ENCODE data around the gene IL17C. TPM values are rescaled to one million over a fixed set of nuclear protein-coding genes. Genes with fewer than 3 reads are reported as not detected.

IL17C gene
- total and polyA plus RNA-seq, 9 of the 15 experiments (the other 6 are each of a cell fraction or from before 2014, with no cell fraction given) = not detected

DNA sequence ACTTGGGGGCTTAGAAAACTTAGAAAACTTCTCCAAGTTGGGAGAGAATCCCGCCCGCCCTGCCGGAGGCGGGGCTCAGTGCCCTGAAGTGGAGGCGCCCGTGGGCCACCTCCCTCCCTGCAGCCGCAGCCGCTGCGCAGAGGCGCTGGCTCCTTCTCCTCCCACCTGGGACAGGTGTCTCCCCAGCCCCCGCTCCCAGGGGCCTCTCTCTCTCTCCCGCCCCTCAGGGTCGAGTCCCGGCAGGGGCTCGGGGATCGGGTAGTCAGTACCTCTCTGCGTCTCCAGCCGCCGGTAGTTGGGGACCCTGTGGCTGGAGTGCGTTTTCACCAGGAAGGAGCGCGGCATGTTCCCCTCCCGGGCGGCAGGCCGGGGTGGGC, 47.7 kb downstream of the IL17C start:
- ATAC-seq (peak; percentile 34), DNase-seq (ENCODE audit: extremely low read depth in 1 of 4, low spot score in 3 of 4) (peak; percentile 58 to 80 (median 71)), FAIRE-seq (no peak)
- Histone ChIP-seq H3K27ac (ENCODE audit: extremely low read depth, low read depth, low read length) (peak overlapping the region; percentile 21; the same call in 2 of the 3 replicates), H2AFZ (ENCODE audit: low read depth, low read length) (peak overlapping the region; percentile 88), H3K9me3 (replicated peaks; ENCODE audit: control insufficient read depth, insufficient read depth, low read depth, low read length) (no peaks in the 10 kb centered on the region), H3K79me2 (ENCODE audit: control insufficient read depth, insufficient read depth, low read length) (no peaks in the 10 kb centered on the region; the same call in 2 of the 3 replicates), H4K20me1 (replicated peaks; ENCODE audit: control insufficient read depth, insufficient read depth, low read length) (no peaks in the 10 kb centered on the region; the same call in 1 of the 2 replicates), H3K4me2 (ENCODE audit: insufficient read depth, low read length) (peak overlapping the region; percentile 75), H3K27me3 (ENCODE audit: control insufficient read depth in 2 of 2, insufficient read depth in 2 of 2, low read length in 2 of 2) (no peaks in the 10 kb centered on the region), H3K36me3 (ENCODE audit: control insufficient read depth, insufficient read depth, low read length) (no peaks in the 10 kb centered on the region), H3K9me1 (ENCODE audit: control insufficient read depth, insufficient read depth, low read length) (no peaks in the 10 kb centered on the region), H3K9ac (ENCODE audit: insufficient read depth in 1 of 2, low read depth in 2 of 2, low read length in 2 of 2) (peak overlapping the region; percentile 44 to 90; a peak in 3 of 4 replicates), H3K4me3 (peak overlapping the region; percentile 60), H3K4me1 (replicated peaks in 1 of 2; ENCODE audit: control insufficient read depth in 2 of 2, insufficient read depth in 2 of 2, low read length in 2 of 2) (peaks cover 36 to 75% of the 10 kb centered on the region in 2 experiments)
- in situ Hi-C loops (cut with MboI) (no loop called here), intact Hi-C loops (cut with micrococcal nuclease) (loop anchor here (2.0 to 5.0 kb wide), 3 partner anchors 23 to 86 kb away; partner anchors contain the start of gene MVD)
- ChIA-PET POLR2A (interaction anchor here (1.1 to 2.0 kb wide), 4 partner anchors 16 to 116 kb away, joined by 3 to 9 read pairs (median 6); partner anchors contain the start of genes MVD and ZC3H18), CTCF (ENCODE audit: low intra/inter-chr PET ratio) (no interaction called here)
- WGBS (ENCODE audit: insufficient coverage, low coverage, missing lambda C conversion rate) = 0% methylated on average over 18 of the region's 25 CpGs
- BruUV-seq (replicated peaks) = no TSS peak
- TF ChIP-seq NCOA6 (IDR thresholded peaks at IDR 0.05) (no peak), SIN3A (IDR thresholded peaks at IDR 0.05; ENCODE audit: borderline replicate concordance in 2 of 2, control insufficient read depth in 1 of 2, low read depth in 2 of 2, low read length in 2 of 2) (0 out of 4 replicates have a peak, but pooled peaks of 1 of the 2 experiments have one; percentile 22), RBM39 (optimal IDR thresholded peaks at IDR 0.05; ENCODE audit: low read depth, low read length) (no peak), ZBED1 (IDR thresholded peaks at IDR 0.05) (0 out of 2 replicates have a peak, but pooled peaks have one; percentile 61), MEF2D (tag; conservative IDR thresholded peaks at IDR 0.05; ENCODE audit: low read depth) (no peak), MIER1 (IDR thresholded peaks at IDR 0.05; ENCODE audit: low read depth) (no peak), MYNN (IDR thresholded peaks at IDR 0.05) (no peak), MYNN (CRISPR knock-in tag; IDR thresholded peaks at IDR 0.05) (0 out of 2 replicates have a peak, but pooled peaks have one; percentile 42), FOXJ2 (tag; IDR thresholded peaks at IDR 0.05) (no peak), COPS2 (conservative IDR thresholded peaks at IDR 0.05) (no peak), MTA1 (IDR thresholded peaks at IDR 0.05; ENCODE audit: borderline replicate concordance) (no peak), ZKSCAN1 (IDR thresholded peaks at IDR 0.05; ENCODE audit: low read depth, low read length) (0 out of 2 replicates have a peak, but pooled peaks have one; percentile 33), ZNF175 (CRISPR knock-in tag; IDR thresholded peaks at IDR 0.05; ENCODE audit: low read depth) (no peak), BMI1 (IDR thresholded peaks at IDR 0.05; ENCODE audit: low read length) (no peak), RBM22 (IDR thresholded peaks at IDR 0.05; ENCODE audit: low read depth, low read length, poor library complexity, severe bottlenecking) (no peak), CBFB (CRISPR knock-in tag; IDR thresholded peaks at IDR 0.05) (no peak), SMARCE1 (IDR thresholded peaks at IDR 0.05) (peak; percentile 19; the same call in 1 of the 2 replicates)
- TF ChIP-seq, protein P1, sequence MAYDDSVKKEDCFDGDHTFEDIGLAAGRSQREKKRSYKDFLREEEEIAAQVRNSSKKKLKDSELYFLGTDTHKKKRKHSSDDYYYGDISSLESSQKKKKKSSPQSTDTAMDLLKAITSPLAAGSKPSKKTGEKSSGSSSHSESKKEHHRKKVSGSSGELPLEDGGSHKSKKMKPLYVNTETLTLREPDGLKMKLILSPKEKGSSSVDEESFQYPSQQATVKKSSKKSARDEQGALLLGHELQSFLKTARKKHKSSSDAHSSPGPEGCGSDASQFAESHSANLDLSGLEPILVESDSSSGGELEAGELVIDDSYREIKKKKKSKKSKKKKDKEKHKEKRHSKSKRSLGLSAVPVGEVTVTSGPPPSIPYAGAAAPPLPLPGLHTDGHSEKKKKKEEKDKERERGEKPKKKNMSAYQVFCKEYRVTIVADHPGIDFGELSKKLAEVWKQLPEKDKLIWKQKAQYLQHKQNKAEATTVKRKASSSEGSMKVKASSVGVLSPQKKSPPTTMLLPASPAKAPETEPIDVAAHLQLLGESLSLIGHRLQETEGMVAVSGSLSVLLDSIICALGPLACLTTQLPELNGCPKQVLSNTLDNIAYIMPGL (CRISPR knock-in tag; IDR thresholded peaks at IDR 0.05) = peak; percentile 33; the same call in 1 of the 2 replicates
- TF ChIP-seq, protein P2, sequence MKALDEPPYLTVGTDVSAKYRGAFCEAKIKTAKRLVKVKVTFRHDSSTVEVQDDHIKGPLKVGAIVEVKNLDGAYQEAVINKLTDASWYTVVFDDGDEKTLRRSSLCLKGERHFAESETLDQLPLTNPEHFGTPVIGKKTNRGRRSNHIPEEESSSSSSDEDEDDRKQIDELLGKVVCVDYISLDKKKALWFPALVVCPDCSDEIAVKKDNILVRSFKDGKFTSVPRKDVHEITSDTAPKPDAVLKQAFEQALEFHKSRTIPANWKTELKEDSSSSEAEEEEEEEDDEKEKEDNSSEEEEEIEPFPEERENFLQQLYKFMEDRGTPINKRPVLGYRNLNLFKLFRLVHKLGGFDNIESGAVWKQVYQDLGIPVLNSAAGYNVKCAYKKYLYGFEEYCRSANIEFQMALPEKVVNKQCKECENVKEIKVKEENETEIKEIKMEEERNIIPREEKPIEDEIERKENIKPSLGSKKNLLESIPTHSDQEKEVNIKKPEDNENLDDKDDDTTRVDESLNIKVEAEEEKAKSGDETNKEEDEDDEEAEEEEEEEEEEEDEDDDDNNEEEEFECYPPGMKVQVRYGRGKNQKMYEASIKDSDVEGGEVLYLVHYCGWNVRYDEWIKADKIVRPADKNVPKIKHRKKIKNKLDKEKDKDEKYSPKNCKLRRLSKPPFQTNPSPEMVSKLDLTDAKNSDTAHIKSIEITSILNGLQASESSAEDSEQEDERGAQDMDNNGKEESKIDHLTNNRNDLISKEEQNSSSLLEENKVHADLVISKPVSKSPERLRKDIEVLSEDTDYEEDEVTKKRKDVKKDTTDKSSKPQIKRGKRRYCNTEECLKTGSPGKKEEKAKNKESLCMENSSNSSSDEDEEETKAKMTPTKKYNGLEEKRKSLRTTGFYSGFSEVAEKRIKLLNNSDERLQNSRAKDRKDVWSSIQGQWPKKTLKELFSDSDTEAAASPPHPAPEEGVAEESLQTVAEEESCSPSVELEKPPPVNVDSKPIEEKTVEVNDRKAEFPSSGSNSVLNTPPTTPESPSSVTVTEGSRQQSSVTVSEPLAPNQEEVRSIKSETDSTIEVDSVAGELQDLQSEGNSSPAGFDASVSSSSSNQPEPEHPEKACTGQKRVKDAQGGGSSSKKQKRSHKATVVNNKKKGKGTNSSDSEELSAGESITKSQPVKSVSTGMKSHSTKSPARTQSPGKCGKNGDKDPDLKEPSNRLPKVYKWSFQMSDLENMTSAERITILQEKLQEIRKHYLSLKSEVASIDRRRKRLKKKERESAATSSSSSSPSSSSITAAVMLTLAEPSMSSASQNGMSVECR (CRISPR knock-in tag; IDR thresholded peaks at IDR 0.05) = peak; percentile 23; the same call in 1 of the 2 replicates

All from K562 (cell line).